ENCODE data around the gene POMP.

DNA sequence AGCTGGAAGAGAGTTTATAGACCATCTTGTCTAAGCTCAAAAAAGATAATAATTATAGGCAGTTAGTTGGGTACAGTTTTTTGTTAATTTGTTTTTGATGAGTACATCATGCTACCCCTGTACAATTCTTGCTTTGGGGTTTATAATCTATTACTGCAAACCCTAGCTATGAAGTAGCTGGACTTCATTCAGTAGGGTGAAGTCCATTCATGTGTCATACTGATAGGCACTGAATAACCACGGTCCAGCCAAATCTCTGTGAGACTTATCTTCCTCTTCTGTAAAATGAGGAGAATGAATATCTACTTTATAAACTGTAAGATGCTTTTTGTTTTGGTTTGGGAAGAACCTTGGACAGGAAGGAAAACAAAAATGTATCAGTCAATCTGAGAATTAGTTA is 40.3 kb downstream of the POMP start:
- TF ChIP-seq, protein P1, sequence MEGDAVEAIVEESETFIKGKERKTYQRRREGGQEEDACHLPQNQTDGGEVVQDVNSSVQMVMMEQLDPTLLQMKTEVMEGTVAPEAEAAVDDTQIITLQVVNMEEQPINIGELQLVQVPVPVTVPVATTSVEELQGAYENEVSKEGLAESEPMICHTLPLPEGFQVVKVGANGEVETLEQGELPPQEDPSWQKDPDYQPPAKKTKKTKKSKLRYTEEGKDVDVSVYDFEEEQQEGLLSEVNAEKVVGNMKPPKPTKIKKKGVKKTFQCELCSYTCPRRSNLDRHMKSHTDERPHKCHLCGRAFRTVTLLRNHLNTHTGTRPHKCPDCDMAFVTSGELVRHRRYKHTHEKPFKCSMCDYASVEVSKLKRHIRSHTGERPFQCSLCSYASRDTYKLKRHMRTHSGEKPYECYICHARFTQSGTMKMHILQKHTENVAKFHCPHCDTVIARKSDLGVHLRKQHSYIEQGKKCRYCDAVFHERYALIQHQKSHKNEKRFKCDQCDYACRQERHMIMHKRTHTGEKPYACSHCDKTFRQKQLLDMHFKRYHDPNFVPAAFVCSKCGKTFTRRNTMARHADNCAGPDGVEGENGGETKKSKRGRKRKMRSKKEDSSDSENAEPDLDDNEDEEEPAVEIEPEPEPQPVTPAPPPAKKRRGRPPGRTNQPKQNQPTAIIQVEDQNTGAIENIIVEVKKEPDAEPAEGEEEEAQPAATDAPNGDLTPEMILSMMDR (IDR thresholded peaks at IDR 0.05), result no peak
- TF ChIP-seq POLR2A (IDR thresholded peaks at IDR 0.05), result no peak

All from right lobe of liver (tissue), 4 donors.